Activated CD4-positive, CD25-positive, alpha-beta regulatory T cell treated with anti-CD3 and anti-CD28 coated beads, Interleukin-2, amount 50 U/mL, for 72 hours (primary cell): Measurements from ENCODE around the gene CDC42.
"Not testable (repeated sequence)": the region's sequence is repeated elsewhere in the genome, so short reads cannot be mapped to it uniquely, and the experiment has no call there.

Experiments used
- DNase-seq: peaks from one replicate; pipeline ENCODE4 v3.0.0; 2021

CDC42 gene

DNA sequence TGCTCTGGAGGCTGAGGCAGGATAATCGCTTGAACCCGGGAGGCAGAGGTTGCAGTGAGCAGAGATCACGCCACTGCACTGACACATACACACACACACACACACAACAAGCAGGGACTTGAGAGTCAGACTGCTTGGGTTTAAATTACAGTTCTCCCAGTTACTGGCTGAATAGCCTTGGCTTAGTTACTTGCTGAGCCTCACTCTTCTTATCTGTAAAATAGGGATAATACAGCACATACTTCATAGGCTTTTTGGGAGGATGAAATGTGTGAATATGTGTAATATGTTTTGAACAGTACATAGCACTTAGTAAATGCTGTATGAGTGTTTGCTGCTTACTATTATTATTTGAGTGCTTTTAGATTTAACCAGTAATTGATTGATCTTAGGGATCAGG lies 23.8 kb downstream of the CDC42 start:
- no peak for DNase-seq

GRCh38 chr1:22077728-22078127 lies 25.2 kb downstream of the CDC42 start:
- no peak for DNase-seq

- DNase-seq = no peak
These were observed 25.6 kb downstream of the CDC42 start for GRCh38 chr1:22078133-22078532.

- DNase-seq = no peak
These were observed 27.7 kb downstream of the CDC42 start for GRCh38 chr1:22080191-22080590.

GRCh38 chr1:22088331-22088730 lies 35.8 kb downstream of the CDC42 start:
- no peak for DNase-seq

DNA sequence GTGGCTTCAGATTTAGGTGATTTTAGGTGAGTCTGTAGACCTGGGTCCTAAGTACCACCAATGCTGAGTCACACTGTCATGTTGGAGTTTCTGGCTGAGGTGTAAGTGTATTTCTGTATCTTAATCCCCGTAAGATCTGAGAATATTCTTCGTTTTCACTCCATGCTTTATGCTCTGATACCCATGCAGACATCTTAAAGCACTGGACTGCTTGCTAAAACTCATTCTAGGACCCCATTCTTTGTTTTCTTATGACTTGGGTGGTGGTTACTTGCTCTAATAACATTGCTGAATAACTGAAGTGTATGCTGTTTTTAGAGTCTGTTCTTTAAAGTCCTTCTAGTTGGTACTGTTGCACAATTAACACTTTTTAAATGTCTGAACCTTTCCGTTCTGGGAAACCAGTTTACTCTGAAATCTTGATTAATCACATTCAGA lies 36.6 kb downstream of the CDC42 start:
- no peak for DNase-seq

DNA sequence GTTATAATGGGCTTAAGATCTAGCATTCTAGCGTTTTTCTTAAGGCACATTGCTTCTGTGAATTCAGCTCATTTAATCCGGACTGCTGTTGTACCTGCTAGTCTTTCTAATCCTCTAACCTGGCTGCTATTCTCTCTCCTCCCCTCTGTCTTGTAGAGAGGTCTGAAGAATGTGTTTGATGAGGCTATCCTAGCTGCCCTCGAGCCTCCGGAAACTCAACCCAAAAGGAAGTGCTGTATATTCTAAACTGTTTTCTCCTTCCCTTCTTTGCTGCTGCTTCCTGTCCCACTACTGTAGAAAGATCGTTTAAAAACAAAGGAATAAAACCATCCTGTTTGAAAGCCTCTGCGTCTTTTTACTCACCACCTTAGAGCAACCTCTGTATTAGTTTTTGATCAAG lies 37.3 kb downstream of the CDC42 start:
- no peak for DNase-seq

DNA sequence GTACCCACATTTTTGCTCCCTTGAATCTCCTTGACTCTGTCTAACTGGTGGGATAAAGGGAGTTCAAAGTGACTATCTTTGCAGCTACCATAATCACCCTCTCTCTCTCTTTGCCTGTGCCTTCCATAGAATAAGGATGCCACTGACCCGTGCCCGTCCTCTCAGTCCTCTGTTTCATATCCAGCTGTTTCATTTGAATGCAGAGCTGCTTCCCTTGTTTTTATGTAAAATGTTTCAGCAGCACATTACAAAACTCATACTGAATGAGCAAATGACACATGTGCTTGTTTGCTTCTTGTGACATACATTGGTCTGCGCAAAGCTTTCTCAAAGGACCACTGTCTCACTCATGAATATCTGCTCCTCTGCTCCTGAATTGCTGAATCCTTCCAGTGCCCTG lies 38.4 kb downstream of the CDC42 start:
- no peak for DNase-seq

DNA sequence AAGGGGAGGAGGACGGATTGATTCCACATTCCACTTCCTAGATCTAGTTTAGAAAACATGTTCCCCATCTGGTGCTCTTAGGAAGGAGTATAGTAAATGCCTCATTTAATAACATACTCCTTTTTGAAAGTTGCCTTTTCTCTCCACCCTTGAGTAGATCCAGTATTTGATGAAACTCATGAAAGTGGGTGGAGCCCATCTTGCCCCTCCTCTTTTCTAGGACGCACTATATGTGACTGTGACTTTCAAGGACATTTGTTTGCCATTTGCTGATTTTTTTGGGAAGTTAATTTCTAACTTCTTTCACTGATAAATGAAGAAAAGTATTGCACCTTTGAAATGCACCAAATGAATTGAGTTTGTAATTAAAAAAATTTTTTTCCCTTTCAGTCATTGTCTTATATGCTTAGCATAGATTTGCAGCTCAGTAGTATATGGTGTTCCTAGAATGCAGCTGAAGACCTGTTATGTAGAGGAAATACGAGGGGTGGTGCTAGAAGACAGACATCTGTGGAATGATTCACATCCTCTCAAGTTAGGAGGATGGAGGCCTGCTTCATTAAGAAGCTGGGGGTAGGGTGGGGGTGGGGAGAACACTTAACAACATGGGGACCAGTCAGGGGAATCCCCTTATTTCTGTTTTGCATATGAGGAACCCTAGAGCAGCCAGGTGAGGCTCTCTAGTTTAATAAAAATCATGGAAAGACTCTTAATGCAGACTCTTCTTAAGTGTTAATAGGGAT lies 39.7 kb downstream of the CDC42 start:
- DNase-seq = not testable (repeated sequence)

DNA sequence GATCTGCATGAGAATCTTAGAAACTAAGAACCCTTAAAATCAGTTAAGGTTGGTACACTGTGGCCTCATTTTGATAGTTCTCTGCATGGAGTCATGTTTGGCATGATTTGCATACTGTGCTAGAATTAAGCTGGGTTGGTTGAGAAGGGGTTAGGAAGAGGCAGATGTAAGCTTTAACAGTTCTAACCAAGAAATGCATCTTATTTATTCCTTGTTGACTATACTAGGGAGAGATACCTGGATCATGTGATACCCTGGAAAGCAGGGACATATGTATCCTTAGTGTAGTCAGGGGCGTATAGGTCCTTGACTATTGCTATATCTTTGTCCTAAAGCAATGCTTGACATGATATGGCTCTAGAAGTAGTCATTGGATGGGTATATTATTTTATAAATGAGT lies 41.0 kb downstream of the CDC42 start:
- DNase-seq = no peak

DNA sequence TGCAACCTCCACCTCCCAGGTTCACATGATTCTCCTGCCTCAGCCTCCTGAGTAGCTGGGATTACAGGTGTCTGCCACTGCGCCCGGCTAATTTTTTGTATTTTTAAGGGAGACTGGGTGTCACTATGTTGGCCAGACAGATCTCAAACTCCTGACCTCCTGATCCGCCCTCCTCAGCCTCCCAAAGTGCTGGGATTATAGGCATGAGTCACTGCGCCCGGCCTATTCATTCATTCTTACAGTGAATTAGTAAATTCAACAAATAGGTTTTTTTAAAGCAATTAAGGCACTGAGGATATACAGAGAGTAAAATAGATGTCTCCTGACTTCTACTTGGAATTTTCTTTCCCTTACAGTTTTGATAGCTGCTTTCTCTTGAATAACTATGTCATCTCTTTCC lies 43.5 kb downstream of the CDC42 start:
- no peak for DNase-seq

DNA sequence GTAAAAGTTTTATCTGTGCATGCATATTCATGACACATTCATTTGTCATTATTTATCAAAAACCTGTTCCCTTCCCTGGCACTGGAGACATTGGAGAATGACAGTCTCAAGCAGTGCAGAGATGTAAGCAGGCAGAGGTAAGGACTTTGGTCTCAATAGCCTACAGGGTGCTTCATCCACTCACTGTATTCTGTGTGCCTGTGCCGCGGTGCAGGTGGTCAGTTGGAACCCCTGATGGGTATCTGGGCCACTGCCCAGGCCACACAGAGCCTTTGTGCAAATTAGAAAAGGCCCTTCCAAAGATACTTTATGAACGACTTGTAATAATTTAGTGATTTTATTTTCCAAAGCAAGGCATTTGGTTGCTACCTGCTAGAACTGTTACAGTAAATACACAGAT lies 44.0 kb downstream of the CDC42 start:
- no peak for DNase-seq

GRCh38 chr1:22098752-22099151 lies 46.2 kb downstream of the CDC42 start:
- no peak for DNase-seq

DNA sequence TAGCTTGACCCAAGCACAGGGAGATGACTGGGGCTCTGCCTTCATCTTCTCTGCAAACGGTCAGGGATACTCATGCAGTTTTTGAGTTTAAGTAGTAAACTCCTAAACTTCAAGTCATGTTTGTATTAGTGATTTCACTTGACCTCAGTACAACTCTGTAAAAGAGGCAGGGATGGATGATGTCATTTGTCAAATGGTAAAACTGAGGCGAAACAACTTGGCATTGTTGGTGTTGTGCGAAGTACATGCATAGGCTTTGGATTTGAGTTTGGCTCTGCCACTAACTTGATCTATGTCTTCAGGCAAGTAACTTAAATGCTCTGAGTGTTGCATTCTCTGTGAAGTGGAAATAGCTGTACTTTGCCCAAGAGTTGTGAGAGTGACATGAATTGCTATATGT lies 47.7 kb downstream of the CDC42 start:
- DNase-seq = no peak

DNA sequence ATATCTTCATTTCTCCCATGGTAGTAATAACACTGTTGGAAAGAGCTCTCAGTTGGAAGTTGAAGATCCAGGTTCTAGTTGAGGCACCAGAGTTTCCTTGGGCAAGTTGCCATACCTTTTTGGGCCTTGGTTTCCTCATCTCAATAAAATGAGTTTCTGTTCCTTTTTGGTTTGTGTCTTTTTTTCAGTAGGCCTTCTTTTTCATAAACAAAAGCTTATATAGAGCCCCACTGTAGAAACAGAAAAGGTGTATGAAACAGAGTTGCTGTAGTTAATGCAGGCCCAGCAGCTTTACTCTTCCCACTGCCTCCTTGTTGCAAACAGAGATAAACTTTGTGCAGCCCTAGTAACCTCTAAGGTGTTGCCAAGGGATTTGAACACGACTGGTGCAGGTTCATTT lies 48.7 kb downstream of the CDC42 start:
- DNase-seq = no peak

GRCh38 chr1:22101995-22102394 lies 49.5 kb downstream of the CDC42 start:
- DNase-seq = no peak

- DNase-seq = no peak
These were observed 50.2 kb downstream of the CDC42 start for GRCh38 chr1:22102746-22103145.

DNA sequence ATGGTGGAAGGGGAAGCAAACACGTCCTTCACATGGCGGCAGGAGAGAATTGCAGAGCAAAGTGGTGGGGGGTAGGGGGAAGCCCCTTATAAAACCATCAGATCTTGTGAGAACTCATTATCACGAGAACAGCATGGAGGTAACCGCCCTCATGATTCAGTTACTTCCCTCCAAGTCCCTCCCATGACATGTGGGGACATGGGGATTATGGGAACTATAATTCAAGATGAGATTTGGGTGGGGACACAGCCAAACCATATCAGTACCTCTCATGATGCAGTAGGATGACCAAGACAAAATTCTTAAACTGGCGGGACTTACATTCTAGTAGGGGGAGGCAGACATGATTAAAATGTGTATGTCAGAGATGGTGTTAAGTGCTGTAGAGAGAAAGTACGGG lies 51.6 kb downstream of the CDC42 start:
- no peak for DNase-seq

- no peak for DNase-seq
These were observed 52.4 kb downstream of the CDC42 start for GRCh38 chr1:22104865-22105437.

DNA sequence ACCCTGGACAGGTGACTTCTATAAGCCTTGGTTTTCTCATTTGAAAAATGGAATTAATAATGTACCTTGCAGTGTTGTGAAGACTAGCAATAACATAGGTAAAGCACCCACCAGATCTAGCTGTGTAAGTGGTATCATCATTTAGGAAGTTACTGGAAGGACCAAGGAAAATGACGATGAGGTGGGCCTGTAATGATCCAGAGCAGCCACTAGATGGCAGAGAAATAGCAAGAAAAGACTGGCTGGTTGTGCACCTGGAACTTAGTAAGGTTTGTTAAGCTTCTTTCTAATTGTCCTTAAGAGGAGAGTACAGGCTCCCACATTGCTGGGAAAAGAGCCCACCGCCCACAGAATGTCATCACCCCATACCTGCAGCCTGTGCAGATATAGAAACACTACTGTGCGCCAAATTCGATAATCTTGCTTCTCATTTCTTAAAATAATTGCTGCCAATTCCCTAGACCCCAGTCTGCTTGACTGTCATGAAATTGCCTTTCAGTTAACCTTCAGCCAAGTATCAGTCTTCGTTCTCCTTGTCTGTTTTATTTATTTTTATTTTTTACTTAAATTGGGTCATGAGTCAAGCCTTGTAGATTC lies 53.2 kb downstream of the CDC42 start:
- no peak for DNase-seq

- no peak for DNase-seq
These were observed 54.6 kb downstream of the CDC42 start for GRCh38 chr1:22107126-22107525.

GRCh38 chr1:22108339-22109105 lies 56.0 kb downstream of the CDC42 start:
- DNase-seq = no peak

- DNase-seq = no peak
These were observed 57.5 kb downstream of the CDC42 start for GRCh38 chr1:22110016-22110415.

DNA sequence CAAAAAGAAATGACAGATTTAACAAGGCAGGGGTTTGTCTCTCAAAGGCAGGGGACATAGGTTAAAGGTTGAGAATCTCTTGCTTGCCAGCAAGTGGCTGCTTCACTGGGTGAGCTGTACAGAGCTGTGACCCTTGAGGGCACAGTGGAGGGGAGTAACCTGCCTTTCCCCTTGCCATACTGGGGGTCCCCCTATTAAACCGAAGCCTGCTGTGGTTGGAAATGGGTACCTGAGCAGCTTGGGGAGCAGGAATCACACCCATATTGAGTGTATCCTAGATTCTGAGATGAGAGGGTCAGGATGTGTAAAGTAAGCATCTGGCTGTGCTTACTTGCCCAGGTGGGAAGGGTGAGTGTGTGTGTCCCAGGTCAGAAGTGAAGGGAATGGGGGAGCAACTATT lies 58.6 kb downstream of the CDC42 start:
- DNase-seq = no peak
